HG02588 (cell line): ENCODE results near the gene ATN1.
A peak's percentile ranks its signal among the peaks of the same experiment; 100 is the strongest.

Experiments used
- ATAC-seq: cut with Tn5 transposase; IDR thresholded peaks from one replicate; pipeline ENCODE4 v1.9.1; 2021; ENCODE audit warnings: mild to moderate bottlenecking, moderate library complexity; ENCODE audit not compliant: unreplicated experiment

Gene ATN1

GRCh38 chr12:6968426-6968825, 40.7 kb downstream of the ATN1 start:
- no peak for ATAC-seq

- ATAC-seq, result peak; percentile 4
These were observed 42.4 kb downstream of the ATN1 start for GRCh38 chr12:6970096-6970527.

- no peak for ATAC-seq
These were observed 46.4 kb downstream of the ATN1 start for GRCh38 chr12:6974180-6974579.

GRCh38 chr12:6975297-6976032, 47.7 kb downstream of the ATN1 start:
- no peak for ATAC-seq

- ATAC-seq, result no peak
These were observed 49.9 kb downstream of the ATN1 start for GRCh38 chr12:6977653-6978052.

- ATAC-seq, result no peak
These were observed 50.4 kb downstream of the ATN1 start for GRCh38 chr12:6978188-6978587.

- ATAC-seq, result no peak
These were observed 50.9 kb downstream of the ATN1 start for GRCh38 chr12:6978611-6979011.

- no peak for ATAC-seq
These were observed 51.3 kb downstream of the ATN1 start for GRCh38 chr12:6979021-6979420.

- no peak for ATAC-seq
These were observed 51.7 kb downstream of the ATN1 start for GRCh38 chr12:6979453-6979852.

GRCh38 chr12:6980075-6980474, 52.3 kb downstream of the ATN1 start:
- ATAC-seq, result no peak

GRCh38 chr12:6980740-6981139, 53.0 kb downstream of the ATN1 start:
- ATAC-seq, result no peak

- no peak for ATAC-seq
These were observed 53.6 kb downstream of the ATN1 start for GRCh38 chr12:6981152-6982052.

GRCh38 chr12:6982532-6982931, 54.8 kb downstream of the ATN1 start:
- ATAC-seq, result no peak

GRCh38 chr12:6987956-6988553, 60.3 kb downstream of the ATN1 start:
- ATAC-seq, result no peak
